T-cell (primary cell): ENCODE data around the gene CHCHD5. TPM values are rescaled to one million over a fixed set of nuclear protein-coding genes. Genes with fewer than 3 reads are reported as not detected.
"Not testable (repeated sequence)": the region's sequence is repeated elsewhere in the genome, so short reads cannot be mapped to it uniquely, and the experiment has no call there.

Experiments
- ATAC-seq, 4 experiments: fragments of 200-7000 bp in 3 of 4; fragments of 150-1000 bp in 1 of 4; cut with Tn5 transposase; replicated peaks in 1 of 4; 1 replicate in 3 of 4; 2 replicates in 1 of 4; pipeline ENCODE4 v1.10.0; 2021; ENCODE audit warnings: moderate library complexity in 3 of 4, mild to moderate bottlenecking in 2 of 4, moderate number of reproducible peaks in 1 of 4
- CTCF ChIA-PET, 2 donors: fragments of 300-600 bp; sonication (Branson Sonifier 250); formaldehyde crosslinking; loops; one replicate each; lab custom pipeline; 2022; ENCODE audit warnings: antibody characterized with exemption in 2 of 2; lab: Charles Lee
- POLR2A ChIA-PET, 2 donors: fragments of 300-600 bp; sonication (Branson Sonifier 250); formaldehyde crosslinking; loops; one replicate each; lab custom pipeline; 2022; ENCODE audit warnings: antibody characterized with exemption in 2 of 2; lab: Charles Lee
- DNase-seq, 35 experiments: peaks; one replicate each; pipeline versions ENCODE4 v3.0.0 to v3.0.0-alpha.2; 2013 to 2023
- H3K27ac ChIP-seq: one replicate; pipeline ENCODE4 v1.5.1; 2013; ENCODE audit warnings: low read length
- H3K27me3 ChIP-seq, 2 experiments: replicated peaks in 1 of 2; 1 replicate in 1 of 2; 2 replicates in 1 of 2; pipeline versions ENCODE4 v1.6.1 to v1.7.0; 2013; ENCODE audit warnings: low read length in 1 of 2, mixed read lengths in 1 of 2; ENCODE audit not compliant: control insufficient read depth in 2 of 2, insufficient read depth in 2 of 2; ENCODE audit errors: extremely low read depth in 1 of 2
- H3K36me3 ChIP-seq, 2 donors: 1 replicate in 1 of 2; 2 replicates in 1 of 2; pipeline versions ENCODE4 v1.6.1 to v1.7.0; 2013; ENCODE audit warnings: low read length in 1 of 2; ENCODE audit not compliant: control insufficient read depth in 2 of 2, insufficient read depth in 1 of 2; ENCODE audit errors: extremely low read depth in 1 of 2
- H3K4me1 ChIP-seq, 2 experiments: 1 replicate in 1 of 2; 2 replicates in 1 of 2; pipeline versions ENCODE4 v1.6.1 to v1.7.0; 2013; ENCODE audit warnings: low read length in 2 of 2, mixed read lengths in 1 of 2; ENCODE audit not compliant: insufficient read depth in 2 of 2, control insufficient read depth in 1 of 2; ENCODE audit errors: extremely low read depth in 1 of 2
- H3K4me3 ChIP-seq, 2 donors: 1 replicate in 1 of 2; 2 replicates in 1 of 2; pipeline versions ENCODE4 v1.5.1 to v1.7.0; 2013; ENCODE audit warnings: mild to moderate bottlenecking in 2 of 2, low read length in 1 of 2, moderate library complexity in 1 of 2; ENCODE audit not compliant: control insufficient read depth in 1 of 2; ENCODE audit errors: extremely low read depth in 1 of 2
- H3K9me3 ChIP-seq: 2 replicates; pipeline ENCODE4 v1.7.0; 2013
- H3K27ac Mint-ChIP-seq, 2 donors: one replicate each; pipeline ENCODE4 v1.8.0; 2020 to 2021; ENCODE audit warnings: mild to moderate bottlenecking in 2 of 2, mixed read lengths in 2 of 2
- H3K27me3 Mint-ChIP-seq, 2 donors: one replicate each; pipeline ENCODE4 v1.8.0; 2021 to 2022; ENCODE audit warnings: mixed read lengths in 2 of 2
- H3K36me3 Mint-ChIP-seq: one replicate; pipeline ENCODE4 v1.8.0; 2021; ENCODE audit warnings: mixed read lengths
- H3K4me1 Mint-ChIP-seq, 3 donors: one replicate each; pipeline ENCODE4 v1.8.0; 2020 to 2022; ENCODE audit warnings: mixed read lengths in 3 of 3, mild to moderate bottlenecking in 1 of 3
- H3K4me3 Mint-ChIP-seq, 3 donors: one replicate each; pipeline ENCODE4 v1.8.0; 2020 to 2022; ENCODE audit warnings: mild to moderate bottlenecking in 3 of 3, mixed read lengths in 3 of 3, moderate library complexity in 3 of 3
- H3K9me3 Mint-ChIP-seq, 3 donors: one replicate each; pipeline ENCODE4 v1.8.0; 2020 to 2022; ENCODE audit warnings: mixed read lengths in 3 of 3
- WGBS: methylation state at CpG from one replicate; pipeline ENCODE4 v1.1.5; 2013; ENCODE audit warnings: missing lambda C conversion rate; ENCODE audit not compliant: insufficient coverage; 5-methylcytosine and 5-hydroxymethylcytosine counted together
- total RNA-seq, 35 experiments: library from RNA in 6 of 35; stranded (reverse) in 6 of 35; fragments of 120-200 nt in 1 of 35; gene quantifications; one replicate each; pipeline versions ENCODE4 v1.2.1 to v1.2.4 and lab custom pipeline; 2013 to 2026

The CHCHD5 gene
- total RNA-seq, 5 donors from 2014 or later (not counting 1 experiment from before 2014, with no cell fraction given), result 16.4 to 30.1 (median 24.7) TPM

- Histone ChIP-seq H3K27me3 (no peaks in the 10 kb centered on the region), H3K36me3 (no peaks in the 10 kb centered on the region), H3K9me3 (no peaks in the 10 kb centered on the region), H3K4me3 (no peak overlapping the region), H3K4me1 (no peaks in the 10 kb centered on the region), H3K27ac (no peak overlapping the region)
- H3K36me3 Mint-ChIP-seq, result no peaks in the 10 kb centered on the region
- ChIA-PET CTCF (no interaction called here), POLR2A (no interaction called here)
- WGBS, result 88% methylated on average over 5 of the region's 5 CpGs
- ATAC-seq, result no peak
- H3K9me3 Mint-ChIP-seq, result peaks cover 0 to 3% (median 0%) of the 10 kb centered on the region in 3 donors
- no peak overlapping the region for H3K4me3 Mint-ChIP-seq
- no peak overlapping the region for H3K27ac Mint-ChIP-seq
- no peaks in the 10 kb centered on the region for H3K27me3 Mint-ChIP-seq
- DNase-seq, result no peak
- H3K4me1 Mint-ChIP-seq, result no peaks in the 10 kb centered on the region
Measured at GRCh38 chr2:112605926-112606325, 21.5 kb downstream of the CHCHD5 start.

- DNase-seq (no peak), ATAC-seq (no peak)
- ChIA-PET POLR2A (interaction anchor here (0.6 to 0.8 kb wide), 3 partner anchors 9 to 290 kb away, joined by 3 to 12 read pairs (median 8); no protein-coding TSS in a partner anchor), CTCF (no interaction called here)
- H3K9me3 Mint-ChIP-seq, result peaks cover 0 to 3% (median 0%) of the 10 kb centered on the region in 3 donors
- 72% methylated on average over 3 of the region's 4 CpGs for WGBS
- no peaks in the 10 kb centered on the region for H3K27me3 Mint-ChIP-seq
- Histone ChIP-seq H3K9me3 (no peaks in the 10 kb centered on the region), H3K27ac (no peak overlapping the region), H3K4me3 (no peak overlapping the region), H3K27me3 (no peaks in the 10 kb centered on the region), H3K4me1 (no peaks in the 10 kb centered on the region), H3K36me3 (no peaks in the 10 kb centered on the region)
- H3K27ac Mint-ChIP-seq, result no peak overlapping the region
- H3K36me3 Mint-ChIP-seq, result no peaks in the 10 kb centered on the region
- H3K4me3 Mint-ChIP-seq, result no peak overlapping the region
- H3K4me1 Mint-ChIP-seq, result no peaks in the 10 kb centered on the region
Measured at GRCh38 chr2:112606547-112606946, 22.1 kb downstream of the CHCHD5 start.

GRCh38 chr2:112607680-112608438 is 23.4 kb downstream of the CHCHD5 start:
- POLR2A ChIA-PET, result no interaction called here
- Histone ChIP-seq H3K27ac (no peak overlapping the region), H3K36me3 (no peaks in the 10 kb centered on the region), H3K4me3 (no peak overlapping the region), H3K4me1 (no peaks in the 10 kb centered on the region), H3K9me3 (no peaks in the 10 kb centered on the region), H3K27me3 (no peaks in the 10 kb centered on the region)
- DNase-seq (no peak), ATAC-seq (no peak)
- CTCF ChIA-PET, result no interaction called here
- no peaks in the 10 kb centered on the region for H3K4me1 Mint-ChIP-seq
- H3K4me3 Mint-ChIP-seq, result no peak overlapping the region
- 59% methylated on average over 2 of the region's 8 CpGs for WGBS
- peaks cover 0 to 2% of the 10 kb centered on the region in 2 donors for H3K27me3 Mint-ChIP-seq
- H3K27ac Mint-ChIP-seq, result no peak overlapping the region
- no peaks in the 10 kb centered on the region for H3K36me3 Mint-ChIP-seq
- H3K9me3 Mint-ChIP-seq, result peaks cover 0 to 3% (median 0%) of the 10 kb centered on the region in 3 donors

GRCh38 chr2:112609320-112609719 is 24.9 kb downstream of the CHCHD5 start:
- H3K4me3 ChIP-seq, H3K36me3 ChIP-seq, H3K27ac ChIP-seq, H3K36me3 Mint-ChIP-seq, H3K4me1 ChIP-seq, H3K9me3 ChIP-seq, ATAC-seq, H3K27ac Mint-ChIP-seq, H3K9me3 Mint-ChIP-seq, H3K4me3 Mint-ChIP-seq, H3K27me3 ChIP-seq, POLR2A ChIA-PET, H3K27me3 Mint-ChIP-seq, CTCF ChIA-PET, DNase-seq, H3K4me1 Mint-ChIP-seq: not testable (repeated sequence)
- WGBS, result no CpG with 5 or more reads among the region's 4 CpGs

GRCh38 chr2:112612283-112612682 is 27.9 kb downstream of the CHCHD5 start:
- CTCF ChIA-PET, H3K4me3 ChIP-seq, POLR2A ChIA-PET, H3K36me3 ChIP-seq, H3K27me3 ChIP-seq, H3K9me3 Mint-ChIP-seq, H3K9me3 ChIP-seq, H3K4me3 Mint-ChIP-seq, H3K4me1 ChIP-seq, H3K27ac Mint-ChIP-seq, H3K4me1 Mint-ChIP-seq, H3K27me3 Mint-ChIP-seq, DNase-seq, ATAC-seq, H3K27ac ChIP-seq: not testable (repeated sequence)
- no CpG with 5 or more reads among the region's 1 CpG for WGBS
- H3K36me3 Mint-ChIP-seq, result peaks cover 10% of the 10 kb centered on the region

GRCh38 chr2:112614201-112614840 is 29.9 kb downstream of the CHCHD5 start:
- Histone ChIP-seq H3K9me3 (no peaks in the 10 kb centered on the region), H3K27me3 (peaks cover 0 to 9% of the 10 kb centered on the region in 2 experiments), H3K27ac (no peak overlapping the region), H3K36me3 (no peaks in the 10 kb centered on the region), H3K4me1 (no peaks in the 10 kb centered on the region), H3K4me3 (no peak overlapping the region)
- H3K4me1 Mint-ChIP-seq, result no peaks in the 10 kb centered on the region
- ChIA-PET POLR2A (interaction anchor here in 1 of 2 donors (0.7 kb wide), 1 partner anchor 1499 kb away, joined by 3 read pairs; no protein-coding TSS in a partner anchor), CTCF (no interaction called here)
- peaks cover 10% of the 10 kb centered on the region for H3K36me3 Mint-ChIP-seq
- H3K9me3 Mint-ChIP-seq, result peaks cover 0 to 3% (median 0%) of the 10 kb centered on the region in 3 donors
- H3K27ac Mint-ChIP-seq, result no peak overlapping the region
- peaks cover 0 to 2% of the 10 kb centered on the region in 2 donors for H3K27me3 Mint-ChIP-seq
- 78% methylated on average over 13 of the region's 13 CpGs for WGBS
- ATAC-seq (no peak), DNase-seq (no peak)
- no peak overlapping the region for H3K4me3 Mint-ChIP-seq
